CD4-positive, CD25-positive, alpha-beta regulatory T cell (primary cell): ENCODE measurements around the gene ABCC4. TPM values are rescaled to one million over a fixed set of nuclear protein-coding genes. Genes with fewer than 3 reads are reported as not detected.

Experiments
- ATAC-seq, 2 donors: fragments of 150-1000 bp; cut with Tn5 transposase; one replicate each; pipeline ENCODE4 v1.10.0; 2021; ENCODE audit warnings: low read depth in 2 of 2, moderate number of reproducible peaks in 2 of 2, moderate library complexity in 1 of 2
- DNase-seq, 3 donors: peaks; one replicate each; pipeline versions ENCODE4 v3.0.0 to v3.0.0-alpha.2; 2012 to 2022; ENCODE audit warnings: mixed read lengths in 1 of 3
- H3K27ac ChIP-seq: one replicate; pipeline ENCODE4 v1.7.0; 2013; ENCODE audit warnings: mild to moderate bottlenecking, low read length; ENCODE audit not compliant: insufficient read depth, poor library complexity, severe bottlenecking
- H3K27me3 ChIP-seq: one replicate; pipeline ENCODE4 v1.7.0; 2013; ENCODE audit warnings: low read length; ENCODE audit not compliant: control insufficient read depth, insufficient read depth
- H3K36me3 ChIP-seq: one replicate; pipeline ENCODE4 v1.7.0; 2013; ENCODE audit warnings: mild to moderate bottlenecking, low read length, moderate library complexity; ENCODE audit not compliant: control insufficient read depth, insufficient read depth
- H3K4me1 ChIP-seq: 2 replicates; pipeline ENCODE4 v1.7.0; 2013; ENCODE audit warnings: mild to moderate bottlenecking, low read length; ENCODE audit not compliant: insufficient read depth, control insufficient read depth, poor library complexity, severe bottlenecking
- H3K4me3 ChIP-seq: one replicate; pipeline ENCODE4 v1.7.0; 2013; ENCODE audit warnings: low read depth, mild to moderate bottlenecking, low read length, moderate library complexity
- H3K9me3 ChIP-seq, 2 experiments: 1 replicate in 1 of 2; 2 replicates in 1 of 2; pipeline ENCODE4 v1.7.0; 2013; ENCODE audit warnings: low read length in 2 of 2, mild to moderate bottlenecking in 1 of 2, moderate library complexity in 1 of 2; ENCODE audit not compliant: control insufficient read depth in 2 of 2
- H3K27ac Mint-ChIP-seq, 3 donors: one replicate each; pipeline ENCODE4 v1.8.0; 2020 to 2022; ENCODE audit warnings: mild to moderate bottlenecking in 3 of 3, mixed read lengths in 3 of 3, moderate library complexity in 2 of 3
- H3K27me3 Mint-ChIP-seq: one replicate; pipeline ENCODE4 v1.8.0; 2022; ENCODE audit warnings: mild to moderate bottlenecking, mixed read lengths
- H3K36me3 Mint-ChIP-seq: one replicate; pipeline ENCODE4 v1.8.0; 2020; ENCODE audit warnings: mixed read lengths
- H3K4me1 Mint-ChIP-seq, 4 donors: one replicate each; pipeline ENCODE4 v1.8.0; 2020 to 2022; ENCODE audit warnings: mixed read lengths in 4 of 4, mild to moderate bottlenecking in 1 of 4
- H3K4me3 Mint-ChIP-seq, 4 donors: one replicate each; pipeline ENCODE4 v1.8.0; 2020 to 2022; ENCODE audit warnings: mild to moderate bottlenecking in 4 of 4, mixed read lengths in 4 of 4, moderate library complexity in 3 of 4
- H3K9me3 Mint-ChIP-seq, 7 donors: one replicate each; pipeline ENCODE4 v1.8.0; 2020 to 2022; ENCODE audit warnings: mixed read lengths in 7 of 7, mild to moderate bottlenecking in 3 of 7, moderate library complexity in 2 of 7
- polyA plus RNA-seq, 4 donors: library from polyadenylated mRNA; unstranded; fragments of 300-500 nt; fragmentation: Illumina TruSeq; gene quantifications; one replicate each; pipeline ENCODE4 v1.2.3, GENCODE V29; 2021
- total RNA-seq: library from RNA; stranded (reverse); gene quantifications from one replicate; pipeline ENCODE4 v1.2.3, GENCODE V29; 2022

The ABCC4 gene
- total and polyA plus RNA-seq, 5 donors from 2014 or later: 3.9 to 13.2 (median 6.8) TPM

GRCh38 chr13:94993616-94994015, 307.6 kb downstream of the ABCC4 start:
- H3K27me3 Mint-ChIP-seq: peaks cover 36% of the 10 kb centered on the region
- no peak for ATAC-seq

GRCh38 chr13:94992036-94992960, 309.0 kb downstream of the ABCC4 start:
- Histone ChIP-seq H3K27ac (no peak overlapping the region), H3K36me3 (no peaks in the 10 kb centered on the region), H3K4me1 (no peaks in the 10 kb centered on the region), H3K9me3 (no peaks in the 10 kb centered on the region), H3K4me3 (no peak overlapping the region), H3K27me3 (peaks cover 17% of the 10 kb centered on the region)
- Mint-ChIP-seq H3K27me3 (peaks cover 36% of the 10 kb centered on the region), H3K4me1 (peaks cover 0 to 1% (median 0%) of the 10 kb centered on the region in 4 donors), H3K4me3 (no peak overlapping the region), H3K27ac (no peak overlapping the region), H3K9me3 (peaks cover 0 to 3% (median 0%) of the 10 kb centered on the region in 7 donors), H3K36me3 (no peaks in the 10 kb centered on the region)
- ATAC-seq: no peak
- no peak for DNase-seq

More at GRCh38 chr13:94993616-94994015, 307.6 kb downstream of the ABCC4 start:
- no peaks in the 10 kb centered on the region for H3K36me3 ChIP-seq
- no peaks in the 10 kb centered on the region for H3K4me1 ChIP-seq
- Mint-ChIP-seq H3K36me3 (no peaks in the 10 kb centered on the region), H3K4me3 (no peak overlapping the region), H3K27ac (no peak overlapping the region), H3K4me1 (peaks cover 0 to 1% (median 0%) of the 10 kb centered on the region in 4 donors), H3K9me3 (peaks cover 0 to 3% (median 0%) of the 10 kb centered on the region in 7 donors)
- no peak overlapping the region for H3K27ac ChIP-seq
- no peaks in the 10 kb centered on the region for H3K9me3 ChIP-seq
- peaks cover 17% of the 10 kb centered on the region for H3K27me3 ChIP-seq
- no peak for DNase-seq
- no peak overlapping the region for H3K4me3 ChIP-seq

DNA sequence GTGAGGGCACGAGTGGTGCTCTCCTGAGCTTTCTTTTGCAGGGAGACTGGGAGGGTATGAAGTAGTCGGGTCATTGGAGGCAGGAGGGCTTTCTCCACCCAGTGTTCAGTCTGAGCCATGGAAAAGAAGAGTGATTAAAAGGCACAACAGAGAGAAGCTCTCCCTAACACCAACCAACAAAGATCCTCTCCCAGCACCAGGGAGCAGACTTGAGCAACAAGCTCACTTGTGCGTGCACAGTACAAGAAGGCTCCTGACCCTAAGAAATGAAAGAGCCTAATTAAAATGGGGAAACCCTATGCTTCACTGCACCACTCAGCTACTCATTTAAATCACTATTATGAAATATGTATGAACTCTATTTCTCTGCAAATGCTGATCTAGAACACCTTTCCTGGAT, 312.6 kb downstream of the ABCC4 start:
- Mint-ChIP-seq H3K9me3 (peaks cover 0 to 3% (median 0%) of the 10 kb centered on the region in 7 donors), H3K36me3 (no peaks in the 10 kb centered on the region)

GRCh38 chr13:94987869-94988268, 313.4 kb downstream of the ABCC4 start:
- Mint-ChIP-seq H3K27ac (no peak overlapping the region), H3K36me3 (no peaks in the 10 kb centered on the region), H3K4me3 (no peak overlapping the region), H3K9me3 (peaks cover 0 to 3% (median 0%) of the 10 kb centered on the region in 7 donors), H3K27me3 (peaks cover 38% of the 10 kb centered on the region), H3K4me1 (peaks cover 0 to 1% (median 0%) of the 10 kb centered on the region in 4 donors)
- Histone ChIP-seq H3K4me1 (no peaks in the 10 kb centered on the region), H3K27ac (no peak overlapping the region), H3K36me3 (no peaks in the 10 kb centered on the region), H3K9me3 (no peaks in the 10 kb centered on the region), H3K4me3 (no peak overlapping the region), H3K27me3 (peaks cover 14% of the 10 kb centered on the region)
- ATAC-seq (no peak), DNase-seq (no peak)

More for the DNA sequence above, 312.6 kb downstream of the ABCC4 start:
- Mint-ChIP-seq H3K4me1 (peaks cover 0 to 1% (median 0%) of the 10 kb centered on the region in 4 donors), H3K4me3 (no peak overlapping the region), H3K27me3 (peaks cover 37% of the 10 kb centered on the region), H3K27ac (no peak overlapping the region)
- no peaks in the 10 kb centered on the region for H3K36me3 ChIP-seq
- no peak overlapping the region for H3K4me3 ChIP-seq
- H3K4me1 ChIP-seq: no peaks in the 10 kb centered on the region
- peaks cover 16% of the 10 kb centered on the region for H3K27me3 ChIP-seq
- DNase-seq: peak in 1 of 3 donors; percentile 5
- no peak overlapping the region for H3K27ac ChIP-seq
- H3K9me3 ChIP-seq: no peaks in the 10 kb centered on the region
- ATAC-seq: no peak

GRCh38 chr13:94987081-94987480, 314.2 kb downstream of the ABCC4 start:
- Histone ChIP-seq H3K4me1 (no peaks in the 10 kb centered on the region), H3K9me3 (no peaks in the 10 kb centered on the region)
- no peak for ATAC-seq

DNA sequence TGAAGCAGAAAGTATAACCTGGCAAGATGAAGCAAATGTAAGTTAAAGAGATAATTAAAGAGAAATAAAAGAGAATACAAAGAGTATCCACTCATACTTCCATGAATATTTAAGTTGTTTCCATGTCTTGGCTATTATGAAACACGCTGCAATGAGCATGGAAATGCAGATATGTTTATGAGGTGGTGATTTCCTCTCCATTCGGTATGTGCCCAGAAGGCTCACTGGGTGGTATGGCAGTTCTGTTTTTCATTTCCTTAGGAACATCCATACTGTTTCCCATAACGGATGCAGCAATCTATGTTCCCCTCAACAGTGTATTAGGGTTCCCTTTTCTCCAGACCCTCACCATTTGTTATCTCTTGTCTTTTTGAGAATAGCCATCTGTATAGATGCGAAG, 316.3 kb downstream of the ABCC4 start:
- Histone ChIP-seq H3K36me3 (no peaks in the 10 kb centered on the region), H3K9me3 (no peaks in the 10 kb centered on the region), H3K4me3 (no peak overlapping the region), H3K27ac (no peak overlapping the region), H3K27me3 (peaks cover 8% of the 10 kb centered on the region), H3K4me1 (no peaks in the 10 kb centered on the region)
- Mint-ChIP-seq H3K9me3 (peaks cover 0 to 2% (median 0%) of the 10 kb centered on the region in 7 donors), H3K27me3 (peaks cover 35% of the 10 kb centered on the region), H3K36me3 (no peaks in the 10 kb centered on the region), H3K27ac (no peak overlapping the region), H3K4me1 (peaks cover 0 to 1% (median 0%) of the 10 kb centered on the region in 4 donors), H3K4me3 (no peak overlapping the region)
- DNase-seq (no peak), ATAC-seq (no peak)

More at GRCh38 chr13:94987081-94987480, 314.2 kb downstream of the ABCC4 start:
- no peak overlapping the region for H3K4me3 Mint-ChIP-seq
- Histone ChIP-seq H3K4me3 (no peak overlapping the region), H3K36me3 (no peaks in the 10 kb centered on the region), H3K27me3 (peaks cover 11% of the 10 kb centered on the region), H3K27ac (no peak overlapping the region)
- no peak for DNase-seq
- H3K27ac Mint-ChIP-seq: no peak overlapping the region
- no peaks in the 10 kb centered on the region for H3K36me3 Mint-ChIP-seq
- peaks cover 39% of the 10 kb centered on the region for H3K27me3 Mint-ChIP-seq
- H3K4me1 Mint-ChIP-seq: peaks cover 0 to 1% (median 0%) of the 10 kb centered on the region in 4 donors
- peaks cover 0 to 3% (median 0%) of the 10 kb centered on the region in 7 donors for H3K9me3 Mint-ChIP-seq

- no peak for DNase-seq
- H3K27me3 Mint-ChIP-seq: peaks cover 12% of the 10 kb centered on the region
- no peaks in the 10 kb centered on the region for H3K36me3 Mint-ChIP-seq
- Histone ChIP-seq H3K27ac (no peak overlapping the region), H3K4me3 (no peak overlapping the region), H3K36me3 (no peaks in the 10 kb centered on the region), H3K4me1 (no peaks in the 10 kb centered on the region), H3K9me3 (no peaks in the 10 kb centered on the region), H3K27me3 (peaks cover 3% of the 10 kb centered on the region)
- ATAC-seq: no peak
- no peaks in the 10 kb centered on the region for H3K4me1 Mint-ChIP-seq
- H3K9me3 Mint-ChIP-seq: peaks cover 0 to 7% (median 2%) of the 10 kb centered on the region in 7 donors
- H3K27ac Mint-ChIP-seq: no peak overlapping the region
- no peak overlapping the region for H3K4me3 Mint-ChIP-seq
Observed at GRCh38 chr13:94978516-94978915, 322.7 kb downstream of the ABCC4 start.
